C1 segment of cervical spinal cord (tissue), 14 donors: Measurements from ENCODE around the gene ANKRD65.
"Not testable (repeated sequence)": the region's sequence is repeated elsewhere in the genome, so short reads cannot be mapped to it uniquely, and the experiment has no call there.

Experiments
- DNase-seq, 14 donors: peaks; one replicate each; lab custom pipeline; 2025; lab: John Stamatoyannopoulos, UW

The ANKRD65 gene

DNA sequence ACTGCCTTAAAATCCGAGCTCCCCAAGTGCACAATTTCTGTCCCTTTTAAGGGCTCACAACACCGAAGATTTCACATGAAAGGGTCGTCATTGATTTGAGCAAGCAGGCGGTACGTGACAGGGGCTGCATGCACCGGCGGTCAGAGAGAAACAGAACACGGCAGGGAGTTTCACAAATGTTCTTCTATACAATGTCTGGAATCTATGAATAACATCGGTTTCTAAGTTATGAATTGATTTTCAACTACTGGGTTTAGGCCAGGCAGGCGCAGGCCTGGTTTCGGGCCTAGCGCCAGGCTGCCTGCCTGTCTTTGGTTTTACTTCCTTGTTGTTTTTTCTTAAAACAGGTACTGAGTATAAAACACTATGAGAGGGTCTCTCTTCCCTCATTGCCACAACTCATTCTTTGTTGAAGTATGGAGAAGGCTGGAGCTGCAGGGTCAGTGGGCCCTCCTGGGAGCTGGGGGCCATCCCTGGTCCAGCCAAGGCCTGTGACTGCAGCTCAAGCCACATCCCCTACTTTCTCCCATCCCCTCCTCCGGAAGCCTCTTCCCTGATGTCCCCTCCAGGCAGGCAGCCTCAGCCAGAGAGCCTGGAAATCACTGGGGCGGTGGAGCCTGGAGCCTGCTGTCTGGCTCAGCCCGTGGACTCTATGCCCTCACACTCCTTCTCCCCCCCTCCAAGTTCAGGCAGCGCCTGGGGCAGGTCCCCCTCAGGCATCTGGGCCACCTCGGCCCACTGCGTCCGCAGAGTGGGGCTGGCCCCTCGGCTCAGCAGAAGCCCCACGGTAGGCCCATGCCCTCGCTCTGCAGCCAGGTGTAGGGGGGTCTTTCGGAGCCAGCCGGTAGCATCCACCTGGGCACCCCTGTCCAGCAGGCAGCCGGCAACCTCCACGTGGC lies 2.4 kb downstream of the ANKRD65 start:
- no peak for DNase-seq

DNA sequence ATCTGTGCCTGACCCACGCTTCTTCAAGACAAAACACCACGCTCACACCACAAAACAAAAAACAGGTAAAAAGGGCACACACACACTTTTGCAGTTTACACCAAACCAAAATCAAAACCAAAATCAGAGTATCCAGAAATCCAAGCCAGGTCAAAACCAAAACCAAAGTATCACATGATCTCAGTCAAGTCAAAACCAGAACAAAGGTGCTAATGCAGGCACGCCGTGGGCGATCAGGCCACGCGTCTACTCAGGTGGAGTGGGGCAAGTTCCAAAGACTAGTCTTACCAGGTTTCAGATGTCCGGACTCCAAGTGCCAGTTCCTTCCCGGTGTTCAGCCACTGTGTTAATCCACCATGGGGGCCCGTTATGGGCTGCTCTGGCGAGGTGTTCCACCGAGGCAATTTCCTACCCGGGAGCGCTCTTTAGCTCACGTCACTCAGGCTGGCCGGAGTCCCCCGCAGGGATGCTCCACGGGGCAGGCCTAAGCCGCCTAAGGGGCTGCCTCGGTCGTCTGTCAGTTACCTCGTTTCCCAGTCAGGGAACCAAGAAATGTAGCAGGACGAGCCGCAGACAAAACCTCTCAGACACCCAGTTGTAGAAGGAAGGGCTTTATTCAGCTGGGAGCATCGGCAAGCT lies 3.1 kb downstream of the ANKRD65 start:
- peak in 1 of 14 donors; percentile 11 for DNase-seq

DNA sequence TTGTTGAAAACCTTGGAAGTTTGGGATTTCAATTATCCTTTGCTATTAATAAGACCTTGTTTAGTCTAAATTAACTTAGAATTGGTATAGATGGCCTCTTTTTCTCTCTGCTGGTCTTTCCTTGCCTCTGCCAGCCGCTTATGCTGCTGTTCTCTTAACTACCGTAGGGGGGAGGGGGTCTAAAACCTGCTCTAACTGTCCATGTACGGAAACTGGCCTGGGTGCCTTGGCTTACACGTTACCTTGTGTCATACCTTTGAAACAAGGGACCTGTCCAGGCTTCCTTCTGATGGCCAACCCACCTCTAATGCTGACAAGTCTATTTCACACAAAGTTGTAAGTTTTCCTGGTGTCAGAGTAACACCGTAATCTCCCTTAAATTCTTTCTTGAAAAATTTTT lies 3.7 kb downstream of the ANKRD65 start:
- DNase-seq, result not testable (repeated sequence)

DNA sequence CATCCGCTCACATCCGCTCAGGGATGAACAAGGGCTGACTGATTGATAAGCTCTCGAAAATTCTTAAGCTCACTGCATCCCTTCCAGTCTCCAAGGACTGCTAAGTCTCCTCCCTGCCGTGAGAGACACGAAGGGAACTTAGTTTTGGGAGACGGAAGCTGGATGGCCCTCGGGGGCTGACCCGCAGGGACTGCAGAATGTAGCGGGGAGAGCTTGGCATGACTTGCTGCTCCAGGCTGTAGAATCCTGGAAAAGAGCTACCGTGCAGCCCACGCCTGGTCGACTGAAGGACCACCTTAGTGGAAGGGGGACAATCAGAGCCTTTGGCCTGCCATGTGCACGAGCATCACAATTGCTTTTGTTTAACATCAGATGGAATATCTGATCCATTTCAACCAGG lies 5.3 kb downstream of the ANKRD65 start:
- no peak for DNase-seq

DNA sequence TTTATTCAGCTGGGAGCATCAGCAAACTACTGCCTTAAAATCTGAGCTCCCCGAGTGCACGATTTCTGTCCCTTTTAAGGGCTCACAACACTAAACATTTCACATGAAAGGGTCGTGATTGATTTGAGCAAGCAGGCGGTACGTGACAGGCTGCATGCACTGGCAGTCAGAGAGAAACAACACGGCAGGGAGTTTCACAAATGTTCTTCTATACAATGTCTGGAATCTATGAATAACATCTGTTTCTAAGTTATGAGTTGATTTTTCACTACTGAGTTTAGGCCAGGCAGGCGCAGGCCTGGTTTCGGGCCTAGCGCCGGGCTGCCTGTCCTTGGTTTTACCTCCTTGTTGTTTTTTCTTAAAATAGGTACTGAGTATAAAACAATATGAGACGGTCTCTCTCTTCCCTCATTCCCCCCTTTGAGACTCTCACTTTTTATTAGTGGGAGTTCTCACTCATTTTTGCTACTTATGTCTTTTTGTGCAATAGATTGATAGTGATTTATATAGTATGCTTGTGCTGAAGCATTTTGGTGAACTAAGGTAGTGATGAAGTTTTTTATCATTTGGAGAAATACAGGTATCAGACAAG lies 8.7 kb downstream of the ANKRD65 start:
- DNase-seq, result not testable (repeated sequence)

DNA sequence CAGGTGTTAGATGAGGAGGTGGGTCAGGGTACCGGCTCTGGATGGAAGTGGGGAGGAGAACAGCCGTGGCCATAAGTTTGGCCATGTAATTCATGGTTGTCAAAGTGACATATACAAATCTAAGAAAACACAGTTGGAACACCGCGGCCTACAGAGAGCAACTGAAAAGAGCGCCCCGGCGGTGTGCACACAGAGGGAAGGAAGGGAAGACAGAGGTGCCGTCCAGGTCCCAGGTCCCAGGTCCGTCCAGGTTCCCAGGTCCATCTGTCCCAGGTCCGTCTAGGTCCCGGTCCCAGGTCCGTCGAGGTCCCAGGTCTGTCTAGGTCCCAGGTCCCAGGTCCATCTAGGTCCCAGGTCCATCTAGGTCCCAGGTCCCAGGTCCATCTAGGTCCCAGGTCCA lies 9.4 kb downstream of the ANKRD65 start:
- no peak for DNase-seq

DNA sequence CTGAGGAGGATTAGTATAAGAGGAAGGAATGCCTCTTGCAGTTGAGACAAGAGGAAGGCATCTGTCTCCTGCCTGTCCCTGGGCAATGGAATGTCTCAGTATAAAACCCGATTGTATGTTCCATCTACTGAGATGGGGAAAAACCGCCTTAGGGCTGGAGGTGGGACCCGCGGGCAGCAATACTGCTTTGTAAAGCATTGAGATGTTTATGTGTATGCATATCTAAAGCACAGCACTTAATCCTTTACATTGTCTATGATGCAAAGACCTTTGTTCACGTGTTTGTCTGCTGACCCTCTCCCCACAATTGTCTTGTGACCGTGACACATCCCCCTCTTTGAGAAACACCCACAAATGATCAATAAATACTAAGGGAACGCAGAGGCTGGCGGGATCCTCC lies 10.8 kb downstream of the ANKRD65 start:
- not testable (repeated sequence) for DNase-seq

DNA sequence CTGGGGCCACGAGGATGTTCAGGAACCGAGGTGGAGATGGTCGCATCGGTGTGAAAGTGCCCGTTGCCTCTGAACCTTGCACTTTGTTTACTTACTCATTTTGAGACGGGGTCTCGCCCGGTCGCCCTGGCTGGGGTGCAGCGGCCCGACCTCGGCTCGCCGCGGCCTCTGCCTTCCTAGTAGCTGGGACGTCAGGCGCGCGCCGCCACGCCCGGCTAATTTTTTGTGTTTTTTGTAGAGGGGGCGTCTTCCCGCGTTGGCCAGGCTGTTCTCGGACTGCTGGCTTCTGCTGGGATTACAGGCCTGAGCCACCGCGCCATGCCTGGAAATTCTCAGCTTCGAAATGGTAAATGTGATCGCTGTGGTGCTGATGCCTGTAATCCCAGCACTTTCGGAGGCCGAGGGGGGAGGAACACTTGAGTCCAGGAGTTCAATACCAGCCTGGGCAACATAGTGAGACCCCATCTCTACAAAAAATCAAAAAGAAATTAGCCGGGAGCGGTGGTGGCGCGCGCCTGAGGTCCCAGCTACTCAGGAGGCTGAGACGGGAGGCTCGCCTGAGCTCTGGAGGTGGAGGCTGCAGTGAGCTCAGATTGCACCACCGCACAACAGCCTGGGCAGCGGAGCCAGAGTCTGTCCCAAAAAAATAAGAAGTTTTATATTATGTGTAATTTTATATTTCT lies 13.3 kb downstream of the ANKRD65 start:
- DNase-seq, result no peak

DNA sequence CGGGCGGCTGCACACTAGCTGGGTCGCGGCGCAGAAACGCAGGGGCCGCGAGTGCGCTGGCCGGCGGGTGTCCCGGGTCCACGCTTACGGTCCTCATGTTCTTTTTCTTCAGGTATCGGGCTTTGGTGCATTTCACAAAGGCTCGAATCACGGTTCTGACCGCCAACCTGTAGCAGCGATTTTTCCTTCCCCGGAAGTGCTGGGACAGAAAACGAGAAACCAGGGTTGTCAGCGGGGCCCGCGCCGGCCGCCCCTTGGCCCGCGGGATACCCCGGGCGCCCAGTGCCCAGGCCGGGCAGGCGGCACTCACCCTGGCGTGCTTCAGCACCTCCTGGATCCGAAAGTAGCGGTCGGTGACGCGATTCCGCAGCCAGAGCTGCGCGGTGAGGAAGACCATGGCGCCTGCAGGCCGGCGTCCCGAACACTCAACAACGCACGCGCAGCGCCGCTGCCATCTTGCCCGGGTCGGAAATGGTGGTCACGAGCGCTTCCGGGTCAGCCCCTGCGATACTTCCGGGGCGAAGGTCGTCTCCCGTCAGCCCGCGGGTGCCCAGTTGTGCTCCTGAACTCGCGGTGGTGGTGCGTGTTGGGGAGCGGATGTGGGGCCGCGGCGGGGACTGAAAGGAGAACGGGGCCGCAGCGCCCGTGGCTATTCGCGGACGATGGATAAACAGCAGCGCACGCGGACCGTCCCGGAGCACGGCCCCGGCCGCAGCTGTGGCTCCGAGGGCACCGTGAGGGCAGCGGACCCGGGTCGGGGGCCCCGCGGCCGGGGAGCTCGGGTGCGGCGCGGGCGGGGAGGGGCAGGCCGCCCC lies 14.0 kb downstream of the ANKRD65 start, which contains the start of gene MRPL20:
Gene MRPL20 (minus strand): TSS at position 473 of the 815 bp plus-strand sequence. CDS start 76 bp downstream, at position 397.
- DNase-seq, result peak; percentile 40 to 94 (median 90)

DNA sequence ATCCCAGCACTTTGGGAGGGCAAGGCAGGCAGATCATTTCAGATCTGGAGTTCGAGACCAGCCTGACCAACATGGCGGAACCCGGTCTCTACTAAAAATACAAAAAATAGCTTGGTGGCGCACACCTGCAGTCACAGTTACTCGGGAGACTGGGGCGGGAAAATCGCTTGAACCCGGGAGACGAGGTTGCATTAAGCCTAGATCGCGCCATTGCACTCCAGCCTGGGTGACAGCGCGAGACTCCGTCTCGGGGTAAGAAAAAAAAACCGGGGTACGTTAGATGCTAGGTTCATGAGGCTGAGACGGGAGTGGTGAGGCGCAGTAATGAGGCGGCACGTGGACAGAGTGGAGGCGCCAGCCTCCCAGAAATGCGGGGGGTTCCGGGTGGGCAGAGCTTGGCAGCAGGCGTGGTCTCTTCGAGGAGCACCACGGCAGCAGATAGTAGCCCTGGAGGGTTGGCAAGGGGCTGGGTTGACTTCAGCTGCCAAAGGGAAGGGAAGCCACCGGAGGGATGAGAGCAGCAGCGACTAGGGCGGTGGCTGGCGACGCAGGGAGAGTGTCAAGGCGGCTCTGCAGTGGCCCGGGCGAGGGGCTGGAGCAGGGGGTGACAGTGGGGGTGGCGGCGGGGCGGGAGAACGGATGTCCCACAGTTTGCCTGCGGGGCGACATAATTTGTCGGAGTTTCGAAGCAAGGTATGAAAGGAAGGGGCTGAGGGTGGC lies 14.8 kb downstream of the ANKRD65 start:
- no peak for DNase-seq

DNA sequence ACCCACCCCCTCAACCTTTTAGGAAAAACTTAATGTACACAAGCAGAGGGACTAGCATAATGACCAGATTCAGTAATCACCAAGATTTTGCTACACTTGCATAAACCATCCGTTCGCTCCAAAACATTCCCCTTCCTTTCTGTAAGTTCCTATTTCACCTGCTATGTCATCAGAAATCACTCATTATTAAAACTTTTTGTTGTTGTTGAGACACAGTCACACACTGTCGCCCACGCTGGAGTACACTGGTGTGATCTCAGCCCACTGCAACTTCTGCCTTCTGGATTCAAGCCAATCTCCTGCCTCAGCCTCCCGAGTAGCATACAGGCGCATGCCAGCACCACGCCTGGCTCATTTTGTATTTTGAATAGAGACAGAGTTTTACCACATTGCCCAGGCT lies 17.4 kb downstream of the ANKRD65 start:
- DNase-seq, result no peak

DNA sequence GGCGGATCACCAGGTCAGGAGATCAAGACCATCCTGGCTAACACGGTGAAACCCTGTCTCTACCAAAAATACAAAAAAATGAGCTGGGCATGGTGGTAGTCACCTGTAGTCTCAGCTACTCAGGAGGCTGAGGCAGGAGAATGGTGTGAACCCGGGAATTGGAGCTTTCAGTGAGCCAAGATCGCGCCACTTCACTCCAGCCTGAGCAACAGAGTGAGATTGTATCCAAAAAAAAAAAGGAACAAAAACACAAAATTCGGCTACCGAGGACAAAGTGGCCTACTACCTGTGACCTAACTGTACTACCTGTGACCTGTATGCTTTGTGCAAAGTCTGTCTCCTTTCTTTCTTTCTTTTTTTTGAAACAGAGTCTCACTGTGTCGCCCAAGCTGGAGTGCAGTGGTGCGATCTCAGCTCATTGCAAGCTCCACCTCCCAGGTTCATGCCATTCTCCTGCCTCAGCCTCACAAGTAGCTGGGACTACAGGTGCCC lies 18.1 kb downstream of the ANKRD65 start:
- DNase-seq, result not testable (repeated sequence)

DNA sequence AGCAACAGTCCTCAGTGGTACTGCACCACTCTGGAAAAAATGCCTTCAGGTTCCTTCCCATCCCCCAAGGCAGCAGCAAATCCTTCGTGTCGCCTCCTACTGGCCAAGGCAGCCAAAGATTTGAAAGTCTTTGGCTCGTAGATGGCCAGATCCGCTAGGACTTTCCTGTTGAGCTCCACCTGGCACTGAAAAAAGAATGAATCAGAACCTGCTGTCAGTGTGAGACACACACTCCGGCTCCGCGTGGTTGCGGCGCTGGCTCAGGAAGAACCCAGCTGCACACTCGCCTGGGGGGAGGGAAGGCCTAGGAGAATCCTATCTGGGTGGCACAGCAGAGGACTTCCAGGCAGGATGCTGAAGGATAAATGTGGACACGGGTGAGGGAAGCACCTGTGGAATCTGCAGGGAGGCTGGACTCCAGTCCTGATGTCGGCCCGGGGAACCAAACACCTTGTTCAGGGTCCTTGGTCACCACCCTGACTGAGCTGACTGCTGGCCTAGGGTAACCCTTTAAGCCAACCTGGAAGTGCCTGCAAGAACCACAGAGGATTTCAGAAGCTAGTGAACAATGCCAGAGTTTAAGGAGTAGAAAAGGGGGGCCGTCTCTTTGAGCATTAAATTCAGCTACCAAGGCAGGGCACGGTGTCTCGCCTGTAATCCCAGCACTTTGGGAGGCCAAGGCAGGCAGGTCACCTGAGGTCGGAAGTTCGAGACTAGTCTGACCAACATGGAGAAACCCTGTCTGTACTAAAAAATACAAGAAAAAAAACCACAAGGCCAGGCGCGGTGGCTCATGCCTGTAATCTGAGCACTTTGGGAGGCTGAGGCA lies 18.8 kb downstream of the ANKRD65 start:
- no peak for DNase-seq

DNA sequence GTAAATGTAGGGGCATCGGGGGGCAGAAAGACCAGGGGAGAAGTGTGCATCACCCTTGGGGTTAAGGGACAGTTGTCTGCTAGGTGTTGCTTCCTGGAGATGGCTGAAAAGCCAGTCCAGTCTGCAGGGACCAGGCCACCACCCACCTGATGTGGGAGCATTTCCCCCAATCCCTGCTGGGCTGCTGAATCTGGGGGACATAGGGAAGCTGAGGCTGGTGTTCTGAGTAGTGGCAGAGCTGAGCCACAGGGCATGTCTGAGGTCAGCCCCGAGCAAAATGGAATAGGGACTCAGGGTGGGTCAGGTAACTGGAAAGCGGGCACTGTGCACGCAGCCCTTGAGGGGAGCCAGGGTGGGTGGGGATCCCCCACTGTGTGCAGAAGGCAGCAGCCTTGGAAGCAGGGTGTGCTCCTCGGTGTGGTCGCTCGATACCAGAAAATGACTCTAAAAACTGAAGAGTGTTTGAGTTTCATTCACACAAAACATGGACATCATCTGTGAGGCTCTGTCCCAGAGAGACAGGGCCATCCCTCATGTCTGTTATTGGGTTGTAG lies 19.5 kb downstream of the ANKRD65 start:
- no peak for DNase-seq

DNA sequence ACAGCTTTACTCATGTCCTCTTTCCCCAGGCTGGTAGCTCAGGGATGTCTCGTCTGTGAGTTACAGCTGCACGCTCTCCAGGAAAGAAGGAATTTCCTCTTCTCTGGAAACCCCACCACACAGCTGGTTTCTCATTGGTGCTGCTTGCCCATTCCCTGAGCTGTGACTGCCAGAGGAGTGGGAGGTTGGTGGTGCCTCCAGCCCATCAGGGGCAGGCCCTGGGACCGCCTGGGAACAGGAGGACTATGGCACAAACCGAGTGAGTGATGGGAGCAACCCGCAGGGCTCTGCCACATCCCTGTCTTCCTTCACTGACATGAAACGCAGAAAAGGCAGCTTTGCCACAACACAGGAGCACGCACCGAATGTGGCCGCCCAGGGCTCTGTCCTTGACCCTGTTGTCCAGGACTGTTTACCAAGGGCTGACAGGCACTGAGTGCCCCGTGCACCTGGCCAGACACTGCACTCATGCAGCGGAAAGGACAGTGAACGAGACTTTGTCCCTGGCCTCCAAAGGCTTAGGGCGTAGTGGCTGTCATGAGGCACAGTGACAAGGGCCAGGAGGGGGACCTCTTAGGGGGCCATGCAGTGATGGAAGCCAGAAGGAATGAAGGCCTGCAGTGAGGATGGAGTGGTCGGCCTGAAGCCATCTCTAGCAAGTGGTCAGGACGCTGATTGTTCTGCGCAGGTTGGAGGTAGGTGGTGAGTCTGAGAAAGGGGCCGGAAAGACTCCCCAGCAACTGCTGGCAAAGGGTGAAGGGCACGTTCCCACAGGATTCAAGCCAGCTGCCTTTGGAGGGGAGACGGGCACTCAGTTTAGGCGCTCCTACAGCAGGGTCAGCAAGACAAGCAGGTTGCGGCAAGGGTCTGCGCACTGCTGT lies 20.3 kb downstream of the ANKRD65 start:
- DNase-seq, result no peak

DNA sequence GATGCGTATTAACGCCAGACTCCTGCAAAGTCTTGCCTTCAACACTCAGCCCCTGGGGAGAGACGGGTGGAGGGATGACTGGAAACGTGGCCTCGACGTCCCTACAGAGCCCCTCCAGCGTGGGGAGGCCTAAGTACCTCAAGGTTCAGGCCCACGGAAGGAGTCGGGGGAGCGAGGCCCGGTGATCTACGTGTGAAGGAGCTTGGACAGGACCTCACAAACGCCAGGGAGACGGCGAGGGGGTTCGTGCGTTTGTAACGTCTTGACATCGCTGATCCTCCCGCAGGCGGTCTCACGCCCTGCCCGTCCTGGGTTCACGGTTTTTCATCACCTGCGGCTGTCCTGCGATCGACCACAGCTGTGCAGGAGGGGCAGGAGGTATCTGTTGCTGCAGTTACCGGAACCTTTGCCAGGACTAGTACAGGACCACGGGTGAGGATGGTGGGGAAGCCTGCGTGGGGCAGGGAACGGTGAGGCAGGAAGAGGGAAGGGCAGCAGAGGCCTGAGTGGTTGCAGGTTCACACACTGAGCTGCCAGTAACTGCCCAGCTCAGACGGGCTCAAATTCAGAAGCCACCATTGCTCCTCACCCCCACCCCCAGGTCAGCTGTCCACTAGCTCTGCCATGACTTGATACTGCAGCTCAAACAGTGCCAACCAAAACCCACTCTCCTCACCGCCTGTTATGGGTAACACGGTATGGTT lies 21.1 kb downstream of the ANKRD65 start:
- DNase-seq, result no peak

DNA sequence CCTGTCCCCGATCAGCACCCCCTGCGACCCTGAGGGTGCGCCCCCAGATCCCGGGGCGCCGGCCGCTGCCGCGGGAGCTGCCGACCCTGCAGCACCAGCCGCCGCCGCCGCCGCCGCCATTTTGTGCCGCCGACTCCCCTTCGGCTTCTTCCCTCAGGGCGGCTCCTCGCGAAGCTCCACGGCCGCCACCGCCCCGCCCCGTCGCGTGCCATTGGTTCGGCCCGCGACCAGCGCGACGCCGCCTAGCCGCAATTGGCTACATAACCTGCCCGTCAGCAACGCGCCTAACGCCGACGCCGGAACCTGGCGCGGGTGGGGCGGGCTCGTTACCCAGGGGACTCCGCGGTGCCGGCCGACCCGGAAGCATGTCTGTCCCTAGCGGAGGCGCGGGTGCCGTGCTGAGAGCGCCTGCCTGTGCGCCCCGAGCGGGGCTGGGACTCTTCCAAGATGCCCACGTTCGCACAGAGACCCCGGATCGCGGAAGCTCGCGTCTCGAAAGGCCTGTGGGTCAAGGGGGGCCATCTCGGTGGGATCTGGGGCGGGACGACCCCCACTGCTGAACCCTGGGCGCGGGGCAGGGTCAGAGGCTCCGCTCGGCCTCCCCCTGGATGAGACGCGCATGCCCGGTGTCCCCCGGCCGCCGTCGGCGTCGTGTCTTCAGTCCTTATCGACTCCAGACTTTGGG lies 21.7 kb downstream of the ANKRD65 start, which contains the start of gene CCNL2:
Gene CCNL2 (minus strand): TSS at position 149 of the 685 bp plus-strand sequence. CDS start 29 bp downstream, at position 120.
- peak; percentile 58 to 99 (median 95) for DNase-seq
